Large intestine (tissue), 3 donors: Measurements from ENCODE around the gene LRFN2. TPM values are rescaled to one million over a fixed set of nuclear protein-coding genes. Genes with fewer than 3 reads are reported as not detected.

Experiments
- DNase-seq, 2 donors: peaks; one replicate each; pipeline versions ENCODE4 v3.0.0 to v3.0.0-alpha.2; 2013
- H3K27ac ChIP-seq: one replicate; pipeline ENCODE4 v1.5.1; 2013; ENCODE audit warnings: low read length
- H3K27me3 ChIP-seq: 2 replicates; pipeline ENCODE4 v1.6.1; 2013; ENCODE audit warnings: low read length; ENCODE audit not compliant: control insufficient read depth, insufficient read depth
- H3K36me3 ChIP-seq: 2 replicates; pipeline ENCODE4 v1.6.1; 2013; ENCODE audit warnings: low read length; ENCODE audit not compliant: control insufficient read depth, insufficient read depth
- H3K4me1 ChIP-seq: one replicate; pipeline ENCODE4 v1.6.1; 2013; ENCODE audit warnings: low read length; ENCODE audit not compliant: control insufficient read depth, insufficient read depth
- H3K4me3 ChIP-seq: one replicate; pipeline ENCODE4 v1.5.1; 2013; ENCODE audit warnings: low read length
- H3K9me3 ChIP-seq: one replicate; pipeline ENCODE4 v1.6.1; 2013; ENCODE audit warnings: mild to moderate bottlenecking, low read depth, low read length, moderate library complexity; ENCODE audit not compliant: control insufficient read depth
- WGBS: methylation state at CpG from one replicate; pipeline ENCODE4 v1.1.5; 2013; ENCODE audit warnings: low lambda C conversion rate; ENCODE audit not compliant: insufficient coverage; 5-methylcytosine and 5-hydroxymethylcytosine counted together
- polyA plus RNA-seq: library from polyadenylated mRNA; unstranded; fragments of 120-200 nt; gene quantifications from one replicate; pipeline ENCODE4 v1.2.1, GENCODE V29; 2013

The LRFN2 gene
- polyA plus RNA-seq, 1 donor = 0.76 TPM

DNA sequence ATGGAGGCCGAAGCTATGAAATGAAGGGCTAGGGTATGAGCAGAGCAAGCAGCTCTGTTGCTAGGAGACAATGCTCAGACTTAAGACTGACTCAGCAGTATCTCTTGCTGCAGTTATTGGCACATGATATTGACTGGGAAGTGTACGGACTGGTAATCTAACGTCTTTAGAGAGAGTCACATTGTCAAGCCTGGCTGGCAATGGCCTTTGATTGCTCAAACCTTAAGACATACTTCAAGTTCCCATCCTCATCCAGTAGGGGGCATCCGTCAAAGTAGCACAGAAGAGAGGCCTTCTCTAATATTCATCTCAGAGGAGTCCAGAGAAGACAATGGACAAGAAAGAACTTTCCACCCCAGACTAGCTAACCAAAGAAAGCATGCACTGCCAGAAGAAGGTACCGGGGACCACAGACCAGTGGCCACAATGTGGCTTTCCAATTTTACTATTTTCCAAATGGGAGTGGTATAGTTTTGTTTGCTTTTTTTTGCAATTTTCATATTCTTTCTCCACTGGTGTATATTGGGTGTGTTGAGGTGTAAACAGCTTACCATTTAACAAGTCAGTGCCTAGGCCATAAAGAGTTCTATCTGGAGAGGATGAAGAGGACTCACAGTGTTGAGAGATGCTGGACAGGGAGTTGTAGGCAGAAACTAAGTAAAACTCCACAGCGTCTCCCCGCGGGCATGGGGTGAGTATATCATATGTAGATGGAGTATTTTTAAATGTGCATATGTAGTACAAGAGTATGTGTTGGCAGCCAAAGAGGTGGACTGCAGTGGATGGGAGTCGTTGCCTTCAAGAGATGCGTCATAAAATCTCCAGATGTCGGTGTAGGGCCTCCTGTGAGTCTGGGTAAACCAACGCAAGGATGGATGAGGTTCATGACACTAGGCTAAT lies 36.7 kb downstream of the LRFN2 start:
- Histone ChIP-seq H3K27me3 (peaks cover 5% of the 10 kb centered on the region), H3K4me3 (no peak overlapping the region), H3K36me3 (no peaks in the 10 kb centered on the region), H3K9me3 (no peaks in the 10 kb centered on the region), H3K27ac (no peak overlapping the region), H3K4me1 (no peaks in the 10 kb centered on the region)
- DNase-seq = peak; percentile 57 to 60
- no CpG with 5 or more reads among the region's 12 CpGs for WGBS

- WGBS = no CpG with 5 or more reads among the region's 6 CpGs
- DNase-seq = no peak
- no peaks in the 10 kb centered on the region for H3K9me3 ChIP-seq
- H3K27me3 ChIP-seq = no peaks in the 10 kb centered on the region
- H3K27ac ChIP-seq = no peak overlapping the region
- no peak overlapping the region for H3K4me3 ChIP-seq
- H3K4me1 ChIP-seq = no peaks in the 10 kb centered on the region
- H3K36me3 ChIP-seq = no peaks in the 10 kb centered on the region
Measured at GRCh38 chr6:40545954-40546353, 41.2 kb downstream of the LRFN2 start.

- no peak overlapping the region for H3K4me3 ChIP-seq
- no peaks in the 10 kb centered on the region for H3K9me3 ChIP-seq
- no peak for DNase-seq
- H3K36me3 ChIP-seq = no peaks in the 10 kb centered on the region
- peaks cover 4% of the 10 kb centered on the region for H3K27me3 ChIP-seq
- no peak overlapping the region for H3K27ac ChIP-seq
- no peaks in the 10 kb centered on the region for H3K4me1 ChIP-seq
- no CpG with 5 or more reads among the region's 2 CpGs for WGBS
Measured at GRCh38 chr6:40543776-40544175, 43.4 kb downstream of the LRFN2 start.

DNA sequence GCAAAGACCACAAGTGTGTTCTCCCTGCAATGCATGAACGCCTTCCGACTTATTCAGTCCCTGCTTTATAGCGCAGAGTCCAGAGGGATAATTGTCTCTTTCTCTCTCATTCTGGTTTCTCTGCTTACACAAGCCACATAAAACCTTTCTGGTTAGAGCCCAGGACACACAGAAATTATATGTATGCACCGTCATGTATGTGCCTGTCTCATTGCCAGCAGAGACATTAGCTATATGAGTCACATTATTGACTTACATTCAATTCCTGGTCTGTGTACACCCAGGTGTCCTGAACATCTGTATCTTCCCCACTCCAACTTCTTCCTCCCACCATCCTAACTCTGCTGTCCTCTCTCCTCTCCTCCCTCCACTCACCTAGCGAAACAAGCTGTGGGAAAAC lies 44.0 kb downstream of the LRFN2 start:
- Histone ChIP-seq H3K4me3 (no peak overlapping the region), H3K36me3 (no peaks in the 10 kb centered on the region), H3K27ac (no peak overlapping the region), H3K27me3 (peaks cover 4% of the 10 kb centered on the region), H3K4me1 (no peaks in the 10 kb centered on the region), H3K9me3 (no peaks in the 10 kb centered on the region)
- no CpG with 5 or more reads among the region's 5 CpGs for WGBS
- DNase-seq = no peak

DNA sequence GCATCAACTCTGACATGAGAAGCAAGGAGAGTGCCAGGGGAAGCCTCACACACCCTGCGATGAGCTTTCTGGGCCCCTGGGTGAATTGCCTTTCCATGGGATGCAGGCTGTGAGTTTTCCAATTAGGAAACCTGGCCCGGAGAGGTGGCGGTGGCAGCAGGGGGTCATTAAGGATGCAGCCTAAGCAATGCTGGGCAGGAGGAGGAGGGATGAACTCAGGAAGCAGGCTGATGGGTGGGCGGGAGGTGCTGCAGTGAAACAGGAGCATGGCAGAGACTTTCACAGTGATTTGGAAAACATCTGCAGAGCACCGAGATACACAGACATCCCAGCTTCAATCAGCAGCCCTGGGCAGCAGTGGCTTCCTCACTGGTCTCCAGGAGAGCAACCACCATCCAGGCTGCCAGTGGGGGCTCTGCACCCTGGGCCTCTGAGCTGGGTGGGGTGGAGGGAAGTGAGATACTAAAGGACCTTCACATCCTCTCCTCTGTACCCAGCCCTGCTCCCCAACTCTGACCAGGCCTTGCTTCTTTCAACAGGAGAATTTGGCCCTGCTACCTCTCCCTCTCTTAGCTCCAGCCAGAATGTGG lies 44.9 kb downstream of the LRFN2 start:
- H3K36me3 ChIP-seq = no peaks in the 10 kb centered on the region
- H3K4me3 ChIP-seq = no peak overlapping the region
- H3K9me3 ChIP-seq = no peaks in the 10 kb centered on the region
- DNase-seq = no peak
- no peak overlapping the region for H3K27ac ChIP-seq
- H3K27me3 ChIP-seq = peaks cover 4% of the 10 kb centered on the region
- no peaks in the 10 kb centered on the region for H3K4me1 ChIP-seq
- no CpG with 5 or more reads among the region's 5 CpGs for WGBS

GRCh38 chr6:40541556-40542174 lies 45.5 kb downstream of the LRFN2 start:
- WGBS = no CpG with 5 or more reads among the region's 9 CpGs
- Histone ChIP-seq H3K4me3 (no peak overlapping the region), H3K27ac (no peak overlapping the region), H3K9me3 (no peaks in the 10 kb centered on the region), H3K36me3 (no peaks in the 10 kb centered on the region), H3K27me3 (peaks cover 4% of the 10 kb centered on the region), H3K4me1 (no peaks in the 10 kb centered on the region)
- no peak for DNase-seq

DNA sequence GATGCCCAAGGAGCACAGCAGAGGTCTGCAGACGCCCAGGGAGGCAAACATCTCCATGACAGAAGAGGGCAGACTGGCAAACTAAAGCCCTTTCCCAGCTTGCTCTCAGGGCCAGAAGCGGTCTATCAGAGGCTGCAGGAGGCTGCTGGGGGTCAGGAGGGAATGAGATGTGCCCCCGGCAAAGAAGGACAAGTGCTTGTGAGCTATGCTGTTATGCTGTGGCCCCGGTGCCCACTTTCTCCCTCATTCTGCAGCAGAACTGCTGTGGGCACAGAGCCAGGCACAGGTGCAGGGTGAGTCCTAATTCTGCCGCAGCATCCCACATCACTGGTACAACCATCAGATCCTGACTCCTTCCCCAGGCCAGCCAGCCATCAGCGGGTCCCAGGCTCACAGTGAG lies 46.4 kb downstream of the LRFN2 start:
- DNase-seq = no peak
- WGBS = no CpG with 5 or more reads among the region's 6 CpGs
- no peak overlapping the region for H3K4me3 ChIP-seq
- no peaks in the 10 kb centered on the region for H3K4me1 ChIP-seq
- H3K27me3 ChIP-seq = peaks cover 4% of the 10 kb centered on the region
- no peaks in the 10 kb centered on the region for H3K9me3 ChIP-seq
- H3K27ac ChIP-seq = no peak overlapping the region
- no peaks in the 10 kb centered on the region for H3K36me3 ChIP-seq

- Histone ChIP-seq H3K27me3 (peaks cover 4% of the 10 kb centered on the region), H3K36me3 (no peaks in the 10 kb centered on the region), H3K4me3 (no peak overlapping the region), H3K9me3 (no peaks in the 10 kb centered on the region), H3K4me1 (no peaks in the 10 kb centered on the region), H3K27ac (no peak overlapping the region)
- no peak for DNase-seq
- no CpG with 5 or more reads among the region's 7 CpGs for WGBS
Measured at GRCh38 chr6:40539853-40540252, 47.3 kb downstream of the LRFN2 start.

DNA sequence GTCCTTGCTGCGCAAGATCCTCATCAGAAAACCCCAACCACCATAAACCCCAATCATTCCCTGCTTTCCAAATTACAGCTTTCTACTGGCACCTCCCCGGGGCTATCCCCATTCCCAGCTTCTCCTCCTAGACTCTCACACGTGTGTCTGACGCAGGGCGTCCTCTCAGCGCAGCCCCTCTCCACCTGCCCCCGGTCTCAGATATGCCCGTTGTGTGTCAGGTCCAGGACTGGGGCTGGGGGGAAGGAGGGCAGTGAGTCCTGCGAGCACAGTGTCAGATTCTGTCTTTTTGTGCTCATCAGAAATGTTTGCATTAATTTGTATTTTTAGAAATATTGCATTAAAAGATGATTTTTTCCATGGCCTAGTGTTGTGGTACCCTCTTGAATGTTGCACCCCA lies 48.6 kb downstream of the LRFN2 start:
- no CpG with 5 or more reads among the region's 9 CpGs for WGBS
- Histone ChIP-seq H3K27ac (no peak overlapping the region), H3K27me3 (peaks cover 4% of the 10 kb centered on the region), H3K9me3 (no peaks in the 10 kb centered on the region), H3K36me3 (no peaks in the 10 kb centered on the region), H3K4me1 (no peaks in the 10 kb centered on the region), H3K4me3 (no peak overlapping the region)
- no peak for DNase-seq

DNA sequence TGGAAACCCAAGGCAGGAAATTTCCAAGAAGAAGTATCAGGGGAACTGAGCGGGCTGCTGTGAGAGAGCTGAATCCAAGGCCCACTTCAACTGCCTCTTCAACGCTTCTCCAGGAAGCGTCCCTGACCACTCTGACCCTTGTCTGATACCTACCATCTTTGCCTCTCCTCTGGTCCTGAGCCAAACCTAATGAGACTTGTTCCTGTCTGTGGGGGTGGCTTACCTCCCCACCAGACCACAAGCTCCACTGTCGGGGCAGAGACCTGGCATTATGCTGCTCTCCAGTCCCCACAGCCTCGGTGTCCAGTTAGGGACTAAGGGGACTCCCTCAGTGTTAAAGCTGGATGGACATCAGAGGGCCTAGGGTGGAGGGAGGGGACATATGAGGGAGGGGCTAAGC lies 49.7 kb downstream of the LRFN2 start:
- WGBS = no CpG with 5 or more reads among the region's 5 CpGs
- no peak overlapping the region for H3K4me3 ChIP-seq
- H3K9me3 ChIP-seq = no peaks in the 10 kb centered on the region
- no peak for DNase-seq
- H3K4me1 ChIP-seq = no peaks in the 10 kb centered on the region
- no peak overlapping the region for H3K27ac ChIP-seq
- H3K36me3 ChIP-seq = no peaks in the 10 kb centered on the region
- peaks cover 4% of the 10 kb centered on the region for H3K27me3 ChIP-seq
